Measurements from ENCODE around the gene ARHGAP9.

DNA sequence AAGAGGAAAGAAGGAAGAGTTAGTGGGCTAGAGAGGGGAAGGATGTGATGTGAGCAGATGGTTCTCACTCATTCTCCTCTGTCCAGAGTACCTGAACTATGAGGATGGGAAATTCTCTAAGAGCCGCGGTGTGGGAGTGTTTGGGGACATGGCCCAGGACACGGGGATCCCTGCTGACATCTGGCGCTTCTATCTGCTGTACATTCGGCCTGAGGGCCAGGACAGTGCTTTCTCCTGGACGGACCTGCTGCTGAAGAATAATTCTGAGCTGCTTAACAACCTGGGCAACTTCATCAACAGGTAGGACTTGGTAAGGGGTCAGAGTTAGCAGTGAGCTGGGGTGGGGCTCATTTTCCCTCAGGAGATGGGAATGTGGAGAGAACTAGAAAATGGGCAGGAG lies 33.0 kb upstream of the ARHGAP9 start:
- TF ChIP-seq EP300 (IDR thresholded peaks at IDR 0.05) (no peak), POLR2A (IDR thresholded peaks at IDR 0.05) (no peak), POLR2AphosphoS5 (IDR thresholded peaks at IDR 0.05) (no peak)
- TF ChIP-seq, protein P1, sequence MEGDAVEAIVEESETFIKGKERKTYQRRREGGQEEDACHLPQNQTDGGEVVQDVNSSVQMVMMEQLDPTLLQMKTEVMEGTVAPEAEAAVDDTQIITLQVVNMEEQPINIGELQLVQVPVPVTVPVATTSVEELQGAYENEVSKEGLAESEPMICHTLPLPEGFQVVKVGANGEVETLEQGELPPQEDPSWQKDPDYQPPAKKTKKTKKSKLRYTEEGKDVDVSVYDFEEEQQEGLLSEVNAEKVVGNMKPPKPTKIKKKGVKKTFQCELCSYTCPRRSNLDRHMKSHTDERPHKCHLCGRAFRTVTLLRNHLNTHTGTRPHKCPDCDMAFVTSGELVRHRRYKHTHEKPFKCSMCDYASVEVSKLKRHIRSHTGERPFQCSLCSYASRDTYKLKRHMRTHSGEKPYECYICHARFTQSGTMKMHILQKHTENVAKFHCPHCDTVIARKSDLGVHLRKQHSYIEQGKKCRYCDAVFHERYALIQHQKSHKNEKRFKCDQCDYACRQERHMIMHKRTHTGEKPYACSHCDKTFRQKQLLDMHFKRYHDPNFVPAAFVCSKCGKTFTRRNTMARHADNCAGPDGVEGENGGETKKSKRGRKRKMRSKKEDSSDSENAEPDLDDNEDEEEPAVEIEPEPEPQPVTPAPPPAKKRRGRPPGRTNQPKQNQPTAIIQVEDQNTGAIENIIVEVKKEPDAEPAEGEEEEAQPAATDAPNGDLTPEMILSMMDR (IDR thresholded peaks at IDR 0.05), result no peak
